HK-2 (cell line): Measurements from ENCODE around the gene NLGN4Y.
"Not testable (repeated sequence)": the region's sequence is repeated elsewhere in the genome, so short reads cannot be mapped to it uniquely, and the experiment has no call there.

ENCODE experiments used
- DNase-seq: peaks from one replicate; pipeline ENCODE4 v3.0.0-alpha.2; 2018; ENCODE audit not compliant: unreplicated experiment

The NLGN4Y gene

DNA sequence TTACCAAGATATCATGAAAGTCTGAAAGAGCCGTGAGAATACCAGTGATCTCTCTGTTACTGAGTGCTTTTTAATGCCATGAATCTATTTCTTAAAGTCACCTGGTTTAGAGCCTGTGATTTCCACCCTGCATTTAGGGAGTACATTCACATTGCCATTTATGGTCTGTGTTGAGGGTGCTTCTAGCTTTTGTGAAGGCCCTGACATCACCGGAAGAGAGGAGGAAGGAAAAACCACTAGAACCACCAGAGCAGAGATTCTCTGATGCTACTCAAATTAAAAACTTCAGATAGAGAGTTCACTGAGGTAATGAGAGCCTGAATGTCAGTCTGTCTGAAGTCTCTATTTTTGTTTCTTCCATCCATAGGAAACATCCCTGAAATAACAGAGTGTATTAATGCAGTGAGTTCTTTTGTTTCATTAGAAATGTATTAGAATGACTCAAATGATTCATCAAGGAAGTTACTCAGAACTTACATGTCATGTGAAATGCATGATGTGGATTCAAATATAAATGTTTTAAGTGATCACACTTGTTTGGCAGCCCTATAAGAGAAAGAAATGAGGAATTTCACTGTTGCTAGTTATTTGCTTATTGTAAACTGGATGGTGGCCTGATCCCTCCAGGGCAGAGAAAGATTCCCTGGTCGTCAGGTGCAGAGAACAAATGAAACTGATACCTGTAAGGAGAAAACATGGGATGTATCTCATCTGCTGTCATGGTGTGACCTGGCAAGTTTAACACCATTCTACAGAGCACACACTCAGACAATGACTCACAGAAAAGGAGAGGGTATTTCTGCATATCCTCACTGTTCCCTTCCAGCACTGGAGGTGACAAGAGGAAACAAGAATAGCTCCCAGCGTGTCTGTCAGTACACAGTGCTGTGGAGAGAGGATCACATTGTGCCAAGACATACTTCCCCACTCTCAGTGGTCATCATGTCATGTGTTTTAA is 310.1 kb downstream of the NLGN4Y start:
- DNase-seq, result no peak

- DNase-seq, result no peak
Measured at GRCh38 chrY:14837466-14837865, 313.1 kb downstream of the NLGN4Y start.

- DNase-seq, result no peak
Measured at GRCh38 chrY:14850734-14851133, 326.4 kb downstream of the NLGN4Y start.

- DNase-seq, result no peak
Measured at GRCh38 chrY:14860448-14860847, 336.1 kb downstream of the NLGN4Y start.

GRCh38 chrY:14861033-14861432 is 336.7 kb downstream of the NLGN4Y start:
- DNase-seq, result not testable (repeated sequence)

GRCh38 chrY:14871971-14872370 is 347.6 kb downstream of the NLGN4Y start:
- no peak for DNase-seq
